ENCODE measurements around the gene GALNT15. TPM values are rescaled to one million over a fixed set of nuclear protein-coding genes. Genes with fewer than 3 reads are reported as not detected.

Gene GALNT15
- total and polyA plus RNA-seq, 2 donors (not counting 3 experiments of a cell fraction or from before 2014, with no cell fraction given): 0.87 to 5.4 TPM

GRCh38 chr3:16179261-16179660 is 4.8 kb downstream of the GALNT15 start:
- Histone ChIP-seq H4K20me1 (replicated peaks; ENCODE audit: control insufficient read depth, extremely low read depth, insufficient read depth, low read length) (no peaks in the 10 kb centered on the region), H3K27ac (ENCODE audit: insufficient read depth, low read depth, low read length) (no peak overlapping the region), H3K4me1 (ENCODE audit: control insufficient read depth, extremely low read depth, insufficient read depth, low read length) (peaks cover 9% of the 10 kb centered on the region), H2AFZ (ENCODE audit: low read depth, low read length) (no peak overlapping the region), H3K4me3 (replicated peaks in 1 of 3; ENCODE audit: insufficient read depth in 1 of 3, low read depth in 1 of 3, low read length in 3 of 3) (no peak overlapping the region), H3K9me3 (replicated peaks; ENCODE audit: control insufficient read depth, insufficient read depth, low read length) (no peaks in the 10 kb centered on the region), H3K4me2 (ENCODE audit: insufficient read depth, low read length) (no peak overlapping the region), H3K9ac (replicated peaks; ENCODE audit: extremely low read depth, insufficient read depth, low read length) (no peak overlapping the region), H3K9me1 (replicated peaks; ENCODE audit: control insufficient read depth, extremely low read depth, insufficient read depth, low read length) (no peaks in the 10 kb centered on the region), H3K27me3 (ENCODE audit: control insufficient read depth in 2 of 2, insufficient read depth in 2 of 2, low read length in 2 of 2) (peaks cover 0 to 2% of the 10 kb centered on the region in 2 experiments), H3K79me2 (ENCODE audit: control insufficient read depth, insufficient read depth, low read length) (no peaks in the 10 kb centered on the region), H3K36me3 (ENCODE audit: control insufficient read depth in 2 of 2, extremely low read depth in 1 of 2, insufficient read depth in 2 of 2, low read length in 2 of 2) (no peaks in the 10 kb centered on the region)
- intact Hi-C loops (cut with micrococcal nuclease): no loop called here
- TF ChIP-seq POLR2AphosphoS5 (IDR thresholded peaks at IDR 0.05; ENCODE audit: insufficient read depth, low read depth, low read length) (no peak), CTCF (IDR thresholded peaks at IDR 0.05; ENCODE audit: extremely low read depth in 1 of 2, insufficient read depth in 1 of 2, low read depth in 1 of 2, low read length in 2 of 2) (no peak), EZH2 (IDR thresholded peaks at IDR 0.05; ENCODE audit: borderline replicate concordance, low read depth, low read length, severe bottlenecking) (no peak), POLR2A (IDR thresholded peaks at IDR 0.05; ENCODE audit: low read depth, low read length) (no peak), GATA2 (IDR thresholded peaks at IDR 0.05; ENCODE audit: insufficient read depth, insufficient read length, low read depth, low read length) (no peak), MAX (IDR thresholded peaks at IDR 0.05; ENCODE audit: insufficient read depth, insufficient read length) (no peak), JUN (IDR thresholded peaks at IDR 0.05; ENCODE audit: borderline replicate concordance, insufficient read depth, insufficient read length, low read depth) (no peak)
- POLR2A ChIA-PET: no interaction called here
- DNase-seq (ENCODE audit: low read depth, low spot score): no peak
- CTCF ChIA-PET: interaction anchor here (0.9 to 13.3 kb wide), 6 partner anchors 25 to 363 kb away, joined by 3 to 459 read pairs (median 18); no protein-coding TSS in a partner anchor
- dilution Hi-C loops (cut with MboI; ENCODE audit: extremely low pct_ligation_motif_present, low sequenced_read_pairs): no loop called here
- FAIRE-seq: no peak
- BruUV-seq (replicated peaks): no TSS peak
